HFF-Myc (cell line): Measurements from ENCODE around the gene TSHZ3.

Experiments used
- DNase-seq: peaks from one replicate; pipeline ENCODE4 v3.0.0-alpha.2; 2011; ENCODE audit warnings: low read depth; ENCODE audit errors: extremely low read depth
- H3K4me3 ChIP-seq: replicated peaks from 2 replicates; pipeline ENCODE4 v1.5.1; 2011; ENCODE audit warnings: low read depth, mild to moderate bottlenecking, control low read depth, low read length
- CTCF ChIP-seq: IDR thresholded peaks from 2 replicates; pipeline ENCODE4 v1.5.1; 2012; ENCODE audit warnings: mild to moderate bottlenecking, low read depth, low read length, control low read depth; ENCODE audit errors: missing control alignments

TSHZ3 gene

DNA sequence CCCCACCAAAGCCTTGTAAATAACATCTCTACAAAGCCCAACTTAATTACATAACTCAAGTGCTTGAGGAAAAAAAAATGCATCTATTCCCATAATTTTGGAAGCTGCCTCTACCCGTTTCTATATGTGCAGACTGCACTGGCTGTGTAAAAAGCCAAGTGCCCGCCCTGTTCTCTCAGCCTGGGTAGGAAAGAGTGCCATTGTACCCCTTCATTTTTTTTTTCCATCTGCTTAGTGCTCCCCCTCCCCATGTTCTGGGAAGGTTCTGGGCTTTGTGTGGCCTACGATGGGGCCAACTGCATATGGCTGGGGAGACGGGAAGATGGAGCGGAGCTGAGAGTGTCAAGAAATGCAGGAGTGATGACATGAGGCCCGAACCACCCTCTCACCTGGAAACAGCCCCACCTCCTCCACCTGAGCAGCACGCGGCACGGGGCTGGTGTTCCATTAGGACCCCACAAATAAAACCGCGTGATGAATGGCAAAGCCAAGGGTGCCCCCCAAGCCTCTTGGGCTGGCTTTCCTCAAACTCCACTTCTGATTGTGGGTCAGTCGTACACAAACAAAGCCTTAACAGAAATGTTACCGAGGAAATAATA lies 42.1 kb downstream of the TSHZ3 start:
- TF ChIP-seq CTCF, result no peak
- no peak overlapping the region for H3K4me3 ChIP-seq
- no peak for DNase-seq

DNA sequence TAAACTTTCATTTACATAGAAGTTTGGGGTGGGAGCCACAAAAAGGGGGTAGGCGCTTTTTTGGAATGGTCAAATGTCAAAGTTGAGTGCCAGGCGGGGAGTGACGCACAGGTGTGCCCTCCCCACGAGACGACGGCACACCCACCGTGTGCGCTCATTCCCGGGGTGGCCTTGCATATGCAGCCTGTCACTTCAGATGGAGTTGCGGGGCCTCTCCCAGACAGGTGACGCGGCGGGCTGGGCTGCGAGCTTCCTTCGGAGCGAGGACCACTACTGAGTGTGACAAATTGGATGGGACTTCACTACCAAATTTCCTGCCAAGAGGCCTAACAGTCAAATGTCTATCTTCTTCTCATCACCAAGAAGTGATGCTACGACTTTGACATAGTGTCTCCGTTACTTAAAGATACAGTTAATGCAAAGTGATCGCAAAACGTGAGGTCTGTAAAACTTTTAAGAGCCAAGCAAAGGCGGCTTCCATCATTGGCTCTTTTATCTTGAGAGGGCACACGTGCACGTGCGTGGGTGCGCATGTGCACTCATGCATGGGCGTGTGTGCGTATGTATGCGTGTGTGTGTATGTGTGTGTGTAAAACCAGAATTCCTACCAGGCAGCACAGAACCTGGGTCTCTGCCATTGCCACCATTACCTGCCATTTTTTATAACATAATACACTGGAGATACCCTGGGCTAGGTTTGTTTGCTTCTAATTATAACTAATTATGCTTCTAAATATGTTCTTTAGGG lies 43.1 kb downstream of the TSHZ3 start:
- no peak for DNase-seq
- TF ChIP-seq CTCF, result no peak
- no peak overlapping the region for H3K4me3 ChIP-seq

- no peak overlapping the region for H3K4me3 ChIP-seq
- no peak for DNase-seq
- TF ChIP-seq CTCF, result no peak
These were observed 44.4 kb downstream of the TSHZ3 start for GRCh38 chr19:31304831-31305312.

GRCh38 chr19:31303262-31303815 lies 45.9 kb downstream of the TSHZ3 start:
- H3K4me3 ChIP-seq, result no peak overlapping the region
- no peak for DNase-seq
- TF ChIP-seq CTCF, result no peak

- no peak for DNase-seq
- no peak for TF ChIP-seq CTCF
- H3K4me3 ChIP-seq, result no peak overlapping the region
These were observed 47.8 kb downstream of the TSHZ3 start for GRCh38 chr19:31301306-31301980.

DNA sequence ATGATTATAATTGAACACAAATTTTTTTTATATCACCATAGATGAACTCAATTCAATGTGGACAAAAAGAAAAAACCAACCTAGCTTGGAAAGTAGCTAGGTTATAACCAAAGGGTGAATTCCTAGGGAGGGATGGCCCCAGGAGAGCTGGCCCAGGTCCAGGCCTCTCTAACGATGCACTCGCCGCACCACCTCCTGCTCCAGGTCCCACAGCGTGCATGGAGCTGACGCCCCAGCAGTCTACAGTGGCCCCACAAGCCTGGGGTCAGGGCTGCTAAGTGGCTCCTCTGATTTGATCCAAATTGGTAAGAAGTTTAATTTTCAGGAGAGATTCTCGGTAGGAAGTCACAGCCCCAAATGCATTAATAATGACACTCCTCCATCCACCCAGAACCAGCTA lies 48.8 kb downstream of the TSHZ3 start:
- no peak for TF ChIP-seq CTCF
- no peak overlapping the region for H3K4me3 ChIP-seq
- DNase-seq, result no peak
